GM12891 (cell line): ENCODE results near the gene MSRB3.

Experiments
- DNase-seq: peaks from one replicate; pipeline ENCODE4 v3.0.0; 2011; ENCODE audit warnings: low spot score; ENCODE audit not compliant: insufficient read length
- FAIRE-seq: peaks from 2 replicates; lab custom pipeline; 2011; peaks lifted over from hg19 to GRCh38; lab: Jason Lieb, UNC
- PAX5 ChIP-seq: IDR thresholded peaks from 2 replicates; pipeline ENCODE4 v1.6.1; 2011; ENCODE audit warnings: low read length, moderate library complexity, mild to moderate bottlenecking; ENCODE audit not compliant: insufficient read depth, severe bottlenecking
- POLR2A ChIP-seq: IDR thresholded peaks from 2 replicates; pipeline ENCODE4 v1.6.1; 2011; ENCODE audit warnings: low read depth, low read length, control low read depth
- POLR2AphosphoS5 ChIP-seq: IDR thresholded peaks from 2 replicates; pipeline ENCODE4 v1.6.1; 2011; ENCODE audit warnings: low read depth, low read length, control low read depth
- POU2F2 ChIP-seq: IDR thresholded peaks from 2 replicates; pipeline ENCODE4 v1.6.1; 2011; ENCODE audit warnings: low read depth, mild to moderate bottlenecking, control low read depth, low read length, moderate library complexity
- SPI1 ChIP-seq: IDR thresholded peaks from 2 replicates; pipeline ENCODE4 v1.6.1; 2011; ENCODE audit warnings: low read depth, low read length, control low read depth
- TAF1 ChIP-seq: IDR thresholded peaks from 2 replicates; pipeline ENCODE4 v1.6.1; 2011; ENCODE audit warnings: low read depth, low read length, control low read depth

Gene MSRB3

DNA sequence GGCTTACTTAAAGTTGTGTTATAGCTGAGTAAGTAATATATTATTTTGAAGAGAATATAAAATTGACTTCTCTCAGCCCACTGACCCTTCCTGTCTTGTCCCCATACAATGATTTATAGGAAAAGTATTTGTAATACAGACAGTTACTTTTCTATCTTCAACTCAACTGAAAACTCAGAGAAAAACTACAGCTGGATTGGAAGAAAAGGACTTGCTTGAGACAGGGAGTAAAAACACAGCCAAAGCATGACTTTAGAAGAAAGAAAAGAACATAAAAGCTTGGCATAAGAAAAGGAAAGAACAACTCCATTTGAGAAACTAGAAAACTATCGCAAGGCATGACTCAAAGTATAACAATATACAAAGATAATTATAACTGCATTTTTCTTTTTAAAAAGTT, 57.5 kb downstream of the MSRB3 start:
- FAIRE-seq: no peak
- TF ChIP-seq POLR2AphosphoS5 (no peak), SPI1 (no peak)
- DNase-seq: no peak

DNA sequence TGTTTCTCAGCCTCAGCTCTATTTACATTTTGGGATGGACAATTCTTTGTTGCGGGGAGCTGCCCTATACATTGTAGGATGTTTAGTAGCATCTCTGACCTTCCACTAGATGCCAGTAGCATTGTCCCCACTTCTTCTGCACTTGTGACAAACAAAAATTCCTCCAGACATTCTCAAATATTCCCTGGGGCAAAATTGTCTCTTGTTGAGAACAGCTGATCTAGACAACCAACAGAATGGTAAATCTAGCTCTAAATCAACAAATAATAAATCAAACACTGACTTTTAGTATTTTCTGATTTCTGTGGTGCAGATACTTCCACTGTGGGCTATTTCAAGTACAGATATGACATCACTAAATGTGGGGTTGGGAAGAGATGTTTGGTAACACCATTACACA, 60.7 kb downstream of the MSRB3 start:
- FAIRE-seq (no peak), DNase-seq (no peak)
- TF ChIP-seq POLR2AphosphoS5: no peak
- TF ChIP-seq PAX5: no peak
- TF ChIP-seq SPI1: no peak
- no peak for TF ChIP-seq POLR2A
- no peak for TF ChIP-seq POU2F2
- no peak for TF ChIP-seq TAF1

DNA sequence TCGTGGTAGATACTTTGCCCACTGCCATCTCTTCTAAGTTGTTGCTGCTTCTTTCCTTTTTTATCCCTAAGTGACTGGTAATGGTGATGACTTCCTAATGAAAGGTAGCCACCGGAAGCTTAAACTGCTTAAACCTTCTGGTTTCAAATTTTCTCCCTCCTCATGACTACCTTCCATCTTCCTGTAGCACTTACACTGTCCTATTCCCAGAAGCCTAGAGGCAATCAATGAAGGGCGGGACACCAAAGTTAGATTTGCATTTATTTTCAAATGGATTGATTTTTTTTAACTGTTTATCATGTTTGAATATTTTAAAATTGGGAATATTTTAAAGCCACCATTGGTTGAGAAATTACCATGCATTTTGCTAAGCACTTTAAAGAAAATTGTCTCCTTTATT, 64.7 kb downstream of the MSRB3 start:
- TF ChIP-seq TAF1 (no peak), POLR2AphosphoS5 (no peak), SPI1 (no peak), PAX5 (no peak), POLR2A (no peak), POU2F2 (no peak)
- DNase-seq: no peak
- no peak for FAIRE-seq

DNA sequence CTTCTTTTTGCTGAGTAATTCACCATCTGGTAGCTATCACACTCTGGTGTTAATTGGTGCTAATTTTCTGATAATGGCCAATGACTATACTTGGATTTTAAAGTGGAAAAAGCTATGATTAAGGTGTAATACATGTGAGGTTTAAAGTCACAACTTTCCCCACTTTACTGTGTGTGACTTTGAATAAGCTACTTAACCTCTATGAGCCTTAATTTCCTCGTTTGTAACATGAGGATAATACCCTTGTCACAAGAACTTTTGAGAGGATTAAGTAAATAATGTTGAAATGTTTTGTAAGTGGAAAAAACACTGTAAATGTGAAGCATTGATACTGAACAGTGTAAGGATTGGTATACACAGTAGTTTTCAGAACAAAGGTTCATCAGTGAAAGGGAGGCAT, 65.3 kb downstream of the MSRB3 start:
- DNase-seq (no peak), FAIRE-seq (no peak)
- TF ChIP-seq POLR2AphosphoS5: no peak
- no peak for TF ChIP-seq POU2F2
- TF ChIP-seq POLR2A: no peak
- no peak for TF ChIP-seq TAF1
- TF ChIP-seq PAX5: no peak
- TF ChIP-seq SPI1: no peak

DNA sequence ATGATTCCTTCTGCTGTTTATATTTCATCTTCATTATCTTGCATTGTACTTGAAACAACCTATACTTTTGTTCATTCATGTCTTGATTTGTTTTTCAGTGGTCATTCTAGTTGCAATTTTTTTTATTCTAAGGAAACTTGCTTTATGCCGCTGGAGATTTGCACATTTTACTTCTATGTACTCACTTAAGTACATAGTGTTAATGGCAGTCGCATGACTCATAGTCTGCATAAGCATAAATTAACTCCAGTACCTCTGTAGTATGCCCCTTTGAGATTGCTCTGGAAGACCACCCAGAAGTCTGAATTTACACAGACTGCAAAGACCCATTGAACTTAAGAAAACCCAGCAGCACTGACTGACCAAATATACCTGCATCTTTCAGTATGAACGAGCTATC, 77.0 kb downstream of the MSRB3 start:
- TF ChIP-seq TAF1 (no peak), POLR2A (no peak), PAX5 (no peak), POLR2AphosphoS5 (no peak), SPI1 (no peak), POU2F2 (no peak)
- no peak for FAIRE-seq
- no peak for DNase-seq

DNA sequence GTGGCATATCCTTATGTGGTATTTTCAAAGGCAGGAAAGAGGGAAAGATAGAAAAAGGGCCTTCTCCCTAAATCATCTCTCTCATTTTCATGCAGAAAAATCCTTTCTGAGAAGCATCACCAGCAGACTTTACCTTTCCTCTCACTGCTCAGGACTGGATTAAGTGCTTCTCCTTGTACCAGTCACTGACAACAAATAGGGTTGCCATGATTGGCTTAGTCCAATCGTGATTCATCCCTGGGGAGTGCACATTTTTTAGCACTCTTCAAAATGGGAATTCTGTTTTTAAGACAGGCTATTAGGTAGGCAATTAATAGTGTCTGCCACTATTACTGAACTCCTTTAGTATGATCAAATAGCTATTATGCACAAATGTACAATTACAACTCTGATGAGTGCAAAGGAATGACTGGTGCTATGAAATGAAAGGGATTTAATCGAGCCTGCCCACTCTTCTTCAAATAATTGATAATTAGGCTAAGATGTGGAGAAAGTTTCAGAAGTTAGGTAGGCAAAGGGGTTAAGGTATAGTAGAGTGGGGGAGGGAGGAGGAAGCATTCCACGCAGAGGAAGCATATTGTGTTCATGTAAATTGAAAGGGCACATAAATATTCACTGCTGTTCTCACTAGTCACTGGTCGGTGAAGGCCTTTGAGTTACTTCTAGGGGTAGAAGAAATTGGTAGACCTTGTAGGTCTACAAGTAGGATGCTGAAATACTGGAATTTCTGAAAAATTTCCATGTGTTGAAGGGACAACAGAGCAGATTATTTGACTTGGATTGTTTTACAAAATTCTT, 84.0 kb downstream of the MSRB3 start:
- TF ChIP-seq POLR2A (no peak), POU2F2 (no peak), PAX5 (no peak), POLR2AphosphoS5 (no peak), TAF1 (no peak), SPI1 (no peak)
- no peak for FAIRE-seq

DNA sequence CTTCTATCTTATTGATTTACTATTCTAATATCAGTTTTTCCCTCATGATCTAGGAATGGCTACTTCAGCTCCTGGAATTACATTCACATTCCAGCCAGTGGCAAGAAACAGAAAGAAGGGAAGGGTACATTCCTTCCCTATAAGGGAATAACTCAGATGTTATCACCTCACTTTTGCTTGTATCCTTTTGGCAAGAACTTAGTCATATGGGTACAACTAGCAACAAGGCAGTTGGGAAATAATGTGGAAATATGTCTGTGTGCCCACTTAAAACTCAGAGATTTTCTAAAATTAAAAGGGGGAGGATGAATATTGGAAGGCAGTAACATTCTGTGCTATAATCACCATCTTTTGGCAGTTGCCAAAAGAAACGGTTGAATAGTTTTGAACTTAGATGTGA, 85.6 kb downstream of the MSRB3 start:
- FAIRE-seq: no peak
- no peak for DNase-seq
- TF ChIP-seq PAX5 (no peak), POU2F2 (no peak), SPI1 (no peak), POLR2A (no peak), POLR2AphosphoS5 (no peak), TAF1 (no peak)

More for the DNA sequence above, 84.0 kb downstream of the MSRB3 start:
- no peak for DNase-seq

DNA sequence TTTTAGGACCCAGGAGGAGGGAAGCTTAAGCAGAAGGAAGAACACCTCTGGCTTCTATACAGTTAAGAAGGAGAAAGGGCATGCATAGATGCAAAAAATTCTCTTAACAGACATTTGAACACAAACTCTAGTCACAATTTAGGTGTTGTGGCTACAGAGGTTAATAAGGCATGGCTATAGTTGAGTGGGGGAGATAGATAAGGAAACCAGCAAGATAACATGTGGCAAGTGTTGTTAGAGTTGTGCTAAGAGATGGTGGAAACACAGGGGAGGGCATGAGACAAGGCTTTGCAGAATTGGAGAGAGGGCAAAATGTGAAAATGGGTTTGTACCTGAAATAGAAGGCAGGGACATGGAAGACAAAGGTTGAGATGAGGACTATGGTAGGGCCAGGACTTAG, 88.9 kb downstream of the MSRB3 start:
- no peak for DNase-seq
- no peak for TF ChIP-seq POU2F2
- no peak for FAIRE-seq

DNA sequence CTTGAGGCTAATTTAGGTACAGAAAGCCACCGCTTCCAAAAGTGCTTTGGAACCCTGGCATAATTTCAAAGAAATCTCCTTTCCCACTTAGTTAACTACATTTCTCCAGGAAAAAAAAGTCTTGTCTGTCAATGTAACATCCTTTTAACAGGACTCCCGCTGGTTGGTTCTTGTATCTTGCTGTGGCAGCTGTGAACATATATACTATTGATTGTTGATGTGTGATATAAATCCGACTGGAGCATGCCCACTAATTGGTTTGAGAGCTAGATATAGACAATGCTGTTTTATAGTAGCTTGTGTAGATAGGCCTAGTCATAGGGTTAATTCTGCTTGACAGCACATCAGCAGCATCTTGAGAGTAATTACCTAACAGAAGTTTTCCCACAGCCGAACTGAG, 89.6 kb downstream of the MSRB3 start:
- FAIRE-seq: no peak
- no peak for DNase-seq
- no peak for TF ChIP-seq POLR2AphosphoS5
- no peak for TF ChIP-seq TAF1
- no peak for TF ChIP-seq PAX5
- TF ChIP-seq SPI1: no peak
- no peak for TF ChIP-seq POLR2A

DNA sequence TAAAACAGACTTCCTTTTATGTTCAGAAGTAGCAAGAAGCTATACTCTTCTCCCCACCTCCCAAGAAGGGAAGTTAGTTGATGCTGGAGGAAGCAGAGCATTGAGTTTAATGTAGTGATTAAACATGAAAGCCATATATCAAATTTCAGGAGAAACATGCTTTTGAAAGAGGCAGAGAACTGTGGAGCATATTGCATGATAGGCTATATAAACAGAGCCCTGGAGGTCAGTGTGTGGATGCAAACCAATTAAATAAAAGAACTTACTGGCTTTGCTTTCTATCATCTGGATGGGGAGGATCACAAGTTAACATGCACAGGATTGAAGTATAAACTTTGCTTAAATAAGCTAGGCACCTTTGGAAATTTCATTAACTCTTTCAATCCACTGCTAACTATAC, 94.1 kb downstream of the MSRB3 start:
- TF ChIP-seq POU2F2: no peak
- TF ChIP-seq SPI1: no peak
- TF ChIP-seq POLR2AphosphoS5: no peak
- TF ChIP-seq POLR2A: no peak
- TF ChIP-seq TAF1: no peak
- no peak for DNase-seq

DNA sequence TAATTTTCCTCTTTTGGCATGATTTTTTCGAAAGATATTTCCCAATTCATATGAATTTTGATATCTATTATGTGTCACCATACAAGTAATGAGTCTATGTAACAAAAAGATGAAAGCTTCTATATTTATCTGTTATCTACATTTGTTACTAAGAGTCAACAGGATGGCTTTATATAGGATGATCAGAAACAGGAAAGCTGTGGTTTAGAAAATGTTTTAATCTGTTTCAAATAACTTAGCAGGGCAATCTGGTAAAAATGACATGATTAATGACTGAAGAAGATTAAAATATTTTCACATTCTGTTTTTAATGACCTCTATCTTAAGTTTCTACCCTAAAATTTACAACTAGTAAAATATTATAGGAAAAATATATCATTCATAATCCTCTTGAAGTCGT, 105.8 kb downstream of the MSRB3 start:
- no peak for FAIRE-seq
- TF ChIP-seq SPI1: no peak
- TF ChIP-seq POLR2A: no peak
- TF ChIP-seq PAX5: no peak
- no peak for TF ChIP-seq POLR2AphosphoS5
- no peak for TF ChIP-seq POU2F2
- TF ChIP-seq TAF1: no peak

More for the DNA sequence above, 94.1 kb downstream of the MSRB3 start:
- no peak for FAIRE-seq

More for the DNA sequence above, 105.8 kb downstream of the MSRB3 start:
- DNase-seq: no peak
